Progenitor cell of endocrine pancreas (in vitro differentiated cells): ENCODE measurements around the gene PDIA2. TPM values are rescaled to one million over a fixed set of nuclear protein-coding genes. Genes with fewer than 3 reads are reported as not detected.
"Not testable (repeated sequence)": the region's sequence is repeated elsewhere in the genome, so short reads cannot be mapped to it uniquely, and the experiment has no call there.

Experiments used
- DNase-seq: peaks from one replicate; pipeline ENCODE4 v3.0.0; 2021; ENCODE audit warnings: low spot score; ENCODE audit not compliant: unreplicated experiment
- H3K27ac Mint-ChIP-seq: 2 replicates; pipeline ENCODE4 v1.8.0; 2021; ENCODE audit warnings: mild to moderate bottlenecking, moderate library complexity, mixed read lengths
- H3K27me3 Mint-ChIP-seq: 2 replicates; pipeline ENCODE4 v1.8.0; 2021; ENCODE audit warnings: mixed read lengths
- H3K36me3 Mint-ChIP-seq: 2 replicates; pipeline ENCODE4 v1.8.0; 2022; ENCODE audit warnings: mixed read lengths; ENCODE audit not compliant: insufficient read depth
- H3K4me1 Mint-ChIP-seq: 2 replicates; pipeline ENCODE4 v1.8.0; 2021; ENCODE audit warnings: low read depth, mixed read lengths
- H3K4me3 Mint-ChIP-seq: 2 replicates; pipeline ENCODE4 v1.8.0; 2021; ENCODE audit warnings: low read depth, mild to moderate bottlenecking, moderate library complexity, mixed read lengths
- H3K9me3 Mint-ChIP-seq: 2 replicates; pipeline ENCODE4 v1.8.0; 2021; ENCODE audit warnings: low read depth, mixed read lengths
- total RNA-seq: library from RNA; stranded (reverse); gene quantifications from 2 replicates; pipeline ENCODE4 v1.2.1, GENCODE V29; 2021
- TF ChIP-seq, protein P1 (sequence below): fragments of 200-600 bp; sonication (generic); IDR thresholded peaks from one replicate; pipeline ENCODE4 v1.5.0; 2021; ENCODE audit warnings: antibody characterized with exemption, mild to moderate bottlenecking; ENCODE audit not compliant: unreplicated experiment

PDIA2 gene
- total RNA-seq, 1 donor from 2014 or later, result 3.8 TPM

DNA sequence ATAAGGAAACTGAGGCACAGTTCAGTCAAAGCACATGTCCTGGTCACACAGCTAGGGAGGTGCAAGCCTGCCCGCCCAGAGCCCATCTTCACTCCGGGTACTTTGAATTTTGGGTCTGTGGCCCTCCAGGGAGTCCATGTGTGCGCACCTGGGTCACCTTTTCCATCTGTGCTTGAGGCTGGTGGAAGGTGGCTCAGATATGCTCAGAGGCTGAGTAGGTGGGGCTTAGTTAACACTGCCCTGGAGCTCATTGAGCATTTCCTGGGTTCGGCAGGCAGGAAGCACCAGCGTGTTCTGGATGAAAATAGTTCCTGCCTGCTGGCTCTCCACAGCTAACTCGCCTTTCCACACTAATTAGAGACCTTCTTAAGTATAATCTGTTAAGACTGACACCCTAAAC is 29.1 kb upstream of the PDIA2 start:
- peaks cover 20% of the 10 kb centered on the region for H3K4me1 Mint-ChIP-seq
- TF ChIP-seq, protein P1, sequence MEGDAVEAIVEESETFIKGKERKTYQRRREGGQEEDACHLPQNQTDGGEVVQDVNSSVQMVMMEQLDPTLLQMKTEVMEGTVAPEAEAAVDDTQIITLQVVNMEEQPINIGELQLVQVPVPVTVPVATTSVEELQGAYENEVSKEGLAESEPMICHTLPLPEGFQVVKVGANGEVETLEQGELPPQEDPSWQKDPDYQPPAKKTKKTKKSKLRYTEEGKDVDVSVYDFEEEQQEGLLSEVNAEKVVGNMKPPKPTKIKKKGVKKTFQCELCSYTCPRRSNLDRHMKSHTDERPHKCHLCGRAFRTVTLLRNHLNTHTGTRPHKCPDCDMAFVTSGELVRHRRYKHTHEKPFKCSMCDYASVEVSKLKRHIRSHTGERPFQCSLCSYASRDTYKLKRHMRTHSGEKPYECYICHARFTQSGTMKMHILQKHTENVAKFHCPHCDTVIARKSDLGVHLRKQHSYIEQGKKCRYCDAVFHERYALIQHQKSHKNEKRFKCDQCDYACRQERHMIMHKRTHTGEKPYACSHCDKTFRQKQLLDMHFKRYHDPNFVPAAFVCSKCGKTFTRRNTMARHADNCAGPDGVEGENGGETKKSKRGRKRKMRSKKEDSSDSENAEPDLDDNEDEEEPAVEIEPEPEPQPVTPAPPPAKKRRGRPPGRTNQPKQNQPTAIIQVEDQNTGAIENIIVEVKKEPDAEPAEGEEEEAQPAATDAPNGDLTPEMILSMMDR, result no peak
- H3K27ac Mint-ChIP-seq, result no peak overlapping the region
- H3K4me3 Mint-ChIP-seq, result no peak overlapping the region
- H3K9me3 Mint-ChIP-seq, result no peaks in the 10 kb centered on the region
- H3K27me3 Mint-ChIP-seq, result no peaks in the 10 kb centered on the region
- peaks cover 27% of the 10 kb centered on the region for H3K36me3 Mint-ChIP-seq
- DNase-seq, result no peak

DNA sequence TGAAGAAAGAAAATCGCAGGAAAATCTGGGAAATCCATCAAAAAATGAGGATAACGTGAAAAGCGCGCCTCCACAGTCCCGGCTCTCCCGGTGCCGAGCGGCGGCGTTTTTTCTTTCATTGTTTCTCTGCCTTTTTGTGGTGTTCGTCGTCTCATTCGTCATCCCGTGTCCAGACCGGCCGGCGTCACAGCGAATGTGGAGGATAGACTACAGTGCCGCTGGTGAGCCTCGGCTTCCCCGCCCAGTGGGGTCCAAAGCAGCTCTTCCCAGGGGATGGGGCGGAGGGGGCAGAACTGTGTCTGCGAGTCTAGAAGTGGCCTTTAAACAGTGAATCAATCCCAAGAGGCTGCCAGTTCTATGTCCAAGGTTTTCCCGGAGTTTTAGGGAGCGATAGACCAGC is 28.5 kb upstream of the PDIA2 start:
- DNase-seq, result no peak
- H3K9me3 Mint-ChIP-seq, result no peaks in the 10 kb centered on the region
- H3K27me3 Mint-ChIP-seq, result no peaks in the 10 kb centered on the region
- TF ChIP-seq, protein P1, result no peak
- no peak overlapping the region for H3K27ac Mint-ChIP-seq
- H3K4me1 Mint-ChIP-seq, result peaks cover 20% of the 10 kb centered on the region
- peaks cover 32% of the 10 kb centered on the region for H3K36me3 Mint-ChIP-seq
- H3K4me3 Mint-ChIP-seq, result no peak overlapping the region

DNA sequence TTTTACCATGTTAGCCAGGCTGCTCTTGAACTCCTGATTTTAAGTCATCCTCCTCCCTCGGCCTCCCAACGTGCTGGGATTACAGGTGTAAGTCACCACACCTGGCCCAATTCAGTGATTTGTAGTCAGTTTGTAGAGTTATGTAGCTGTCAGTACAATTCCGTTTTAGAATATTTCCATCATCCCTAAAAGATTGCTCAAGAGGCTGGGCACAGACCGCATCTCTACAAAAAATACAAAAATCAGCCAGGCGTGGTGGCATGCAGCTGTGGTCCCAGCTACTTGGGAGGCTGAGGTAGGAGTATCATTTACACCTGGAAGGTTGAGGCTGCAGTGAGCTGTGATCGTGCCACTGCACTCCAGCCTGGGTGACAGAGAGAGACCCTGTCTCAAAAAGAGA is 27.8 kb upstream of the PDIA2 start:
- DNase-seq, result no peak
- Mint-ChIP-seq H3K4me1 (peaks cover 17% of the 10 kb centered on the region), H3K4me3 (no peak overlapping the region), H3K9me3 (no peaks in the 10 kb centered on the region), H3K36me3 (peaks cover 31% of the 10 kb centered on the region), H3K27me3 (no peaks in the 10 kb centered on the region), H3K27ac (no peak overlapping the region)
- TF ChIP-seq, protein P1, result no peak

DNA sequence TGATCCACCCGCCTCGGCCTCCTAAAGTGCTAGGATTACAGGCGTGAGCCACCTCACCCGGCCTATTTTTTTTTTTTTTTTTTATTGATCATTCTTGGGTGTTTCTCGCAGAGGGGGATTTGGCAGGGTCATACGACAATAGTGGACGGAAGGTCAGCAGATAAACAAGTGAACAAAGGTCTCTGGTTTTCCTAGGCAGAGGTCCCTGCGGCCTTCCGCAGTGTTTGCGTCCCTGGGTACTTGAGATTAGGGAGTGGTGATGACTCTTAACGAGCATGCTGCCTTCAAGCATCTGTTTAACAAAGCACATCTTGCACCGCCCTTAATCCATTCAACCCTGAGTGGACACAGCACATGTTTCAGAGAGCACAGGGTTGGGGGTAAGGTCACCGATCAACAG is 24.9 kb upstream of the PDIA2 start:
- not testable (repeated sequence) for H3K9me3 Mint-ChIP-seq, H3K27me3 Mint-ChIP-seq, DNase-seq, H3K4me3 Mint-ChIP-seq, H3K4me1 Mint-ChIP-seq
- H3K27ac Mint-ChIP-seq, result peak overlapping the region; percentile 89
- H3K36me3 Mint-ChIP-seq, result peaks cover 35% of the 10 kb centered on the region

DNA sequence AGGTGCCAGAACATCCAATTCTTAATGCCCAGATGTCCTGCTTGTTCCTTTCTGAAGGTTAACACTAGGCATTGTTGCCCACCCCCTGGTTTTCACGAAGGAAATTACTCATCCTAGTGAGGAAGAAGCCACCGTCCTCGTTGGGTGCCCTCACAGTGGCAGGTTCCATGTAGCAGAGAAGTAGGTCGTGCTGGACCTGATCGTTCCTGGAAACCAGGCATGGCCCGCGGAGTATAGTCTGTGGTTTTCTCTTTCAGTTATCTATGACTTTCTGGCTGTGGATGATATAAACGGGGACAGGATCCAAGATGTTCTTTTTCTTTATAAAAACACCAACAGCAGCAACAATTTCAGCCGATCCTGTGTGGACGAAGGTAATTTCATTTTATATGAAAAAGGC is 23.7 kb upstream of the PDIA2 start:
- peaks cover 31% of the 10 kb centered on the region for H3K36me3 Mint-ChIP-seq
- H3K27me3 Mint-ChIP-seq, result no peaks in the 10 kb centered on the region
- DNase-seq, result no peak
- H3K4me3 Mint-ChIP-seq, result no peak overlapping the region
- peaks cover 2% of the 10 kb centered on the region for H3K4me1 Mint-ChIP-seq
- no peak overlapping the region for H3K27ac Mint-ChIP-seq
- no peaks in the 10 kb centered on the region for H3K9me3 Mint-ChIP-seq
- TF ChIP-seq, protein P1, result no peak

DNA sequence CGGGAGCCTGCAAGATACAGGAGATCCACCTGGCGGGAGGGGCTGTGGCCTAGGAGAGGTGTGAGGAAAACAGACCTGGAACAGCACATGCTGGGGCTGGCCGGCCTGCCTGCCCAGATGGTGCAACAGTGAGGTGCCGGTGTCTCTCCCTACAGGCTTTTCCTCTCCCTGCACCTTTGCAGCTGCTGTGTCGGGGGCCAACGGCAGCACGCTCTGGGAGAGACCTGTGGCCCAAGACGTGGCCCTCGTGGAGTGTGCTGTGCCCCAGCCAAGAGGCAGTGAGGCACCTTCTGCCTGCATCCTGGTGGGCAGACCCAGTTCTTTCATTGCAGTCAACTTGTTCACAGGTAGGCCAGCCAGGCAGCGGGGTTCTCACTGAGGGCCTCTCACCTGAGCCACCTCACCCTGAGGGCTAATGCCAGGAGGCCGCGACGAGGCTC is 23.1 kb upstream of the PDIA2 start:
- Mint-ChIP-seq H3K4me1 (peaks cover 2% of the 10 kb centered on the region), H3K4me3 (no peak overlapping the region), H3K9me3 (no peaks in the 10 kb centered on the region), H3K27ac (no peak overlapping the region), H3K36me3 (peaks cover 26% of the 10 kb centered on the region), H3K27me3 (no peaks in the 10 kb centered on the region)
- no peak for DNase-seq
- TF ChIP-seq, protein P1, result no peak
